Adrenal gland (tissue), 12 donors: ENCODE data around the gene SLC12A4. TPM values are rescaled to one million over a fixed set of nuclear protein-coding genes. Genes with fewer than 3 reads are reported as not detected.

Experiments
- DNase-seq, 7 donors: peaks; one replicate each; pipeline ENCODE4 v3.0.0-alpha.2; 2019 to 2020
- H3K27ac ChIP-seq, 5 donors: fragments of 200-600 bp; sonication (generic) in 4 of 5; 1 replicate in 3 of 5; 2 replicates in 2 of 5; pipeline versions ENCODE4 v1.5.1 to v1.8.0; 2016 to 2020; ENCODE audit warnings: mild to moderate bottlenecking in 1 of 5
- H3K27me3 ChIP-seq: fragments of 200-600 bp; 2 replicates; pipeline ENCODE4 v1.8.0; 2021
- H3K36me3 ChIP-seq, 2 donors: fragments of 200-600 bp; replicated peaks in 1 of 2; 1 replicate in 1 of 2; 2 replicates in 1 of 2; pipeline versions ENCODE4 v1.5.1 to v1.8.0; 2018 to 2022
- H3K4me1 ChIP-seq, 2 donors: fragments of 200-600 bp; replicated peaks in 1 of 2; 1 replicate in 1 of 2; 2 replicates in 1 of 2; pipeline versions ENCODE4 v1.5.1 to v1.8.0; 2018 to 2021
- H3K4me3 ChIP-seq, 4 donors: fragments of 200-600 bp; sonication (generic) in 3 of 4; one replicate each; pipeline ENCODE4 v1.5.1; 2016 to 2018
- H3K9me3 ChIP-seq, 3 donors: fragments of 200-600 bp; sonication (generic) in 1 of 3; replicated peaks in 1 of 3; 1 replicate in 2 of 3; 2 replicates in 1 of 3; pipeline versions ENCODE4 v1.5.1 to v1.8.0; 2016 to 2021
- CTCF ChIP-seq, 6 experiments: fragments of 450-650 bp in 4 of 6; fragments of 200-600 bp in 2 of 6; sonication (generic) in 1 of 6; IDR thresholded peaks; 1 replicate in 5 of 6; 2 replicates in 1 of 6; pipeline versions ENCODE4 v1.5.1 to v1.8.0; 2016 to 2021; ENCODE audit warnings: antibody characterized with exemption in 6 of 6, mild to moderate bottlenecking in 2 of 6, moderate library complexity in 1 of 6
- POLR2A ChIP-seq, 2 donors: fragments of 450-650 bp; IDR thresholded peaks; one replicate each; pipeline ENCODE4 v1.6.1; 2017; ENCODE audit warnings: antibody characterized with exemption in 2 of 2, mild to moderate bottlenecking in 2 of 2, moderate library complexity in 1 of 2
- WGBS, 4 donors: extraction: QIAGEN DNeasy Blood & Tissue Kit in 2 of 4; methylation state at CpG; one replicate each; pipeline versions ENCODE4 v1.1.5 to v1.1.7; 2013 to 2017; 5-methylcytosine and 5-hydroxymethylcytosine counted together
- intact Hi-C, 2 donors: fragments of 100-400 bp; cut with DNase I; formaldehyde crosslinking; loops; one replicate each; pipeline versions ENCODE4 v1.14.1 to v1.15.0; 2022 to 2023
- polyA plus RNA-seq, 3 donors: library from polyadenylated mRNA; stranded (reverse); fragments of 200-250 nt in 2 of 3; fragments of 350-450 nt in 1 of 3; fragmentation: Illumina TruSeq in 1 of 3; extraction: RNeasy Lipid Tissue Mini Kit (QIAGEN cat#74804) in 1 of 3; gene quantifications; one replicate each; pipeline ENCODE4 v1.2.3, GENCODE V29; 2013 to 2014
- total RNA-seq, 9 donors: library from RNA; depleted of rRNA in 4 of 9; stranded (reverse); fragments of >200 nt in 4 of 9; fragments of 120-200 nt in 1 of 9; fragmentation: NEBNext Ultra II Directional in 1 of 9; extraction: Animal tissue kit (Norgen Biotek cat#: 25700) in 1 of 9; gene quantifications; one replicate each; pipeline versions ENCODE4 v1.1.0 to v1.2.4, GENCODE V29; 2013 to 2023
- donor health status: healthy with polysubstance abuse.
- donor health status: Bipolar disorder and iron deficiency.
- donor health status: DM: yes; HTN: yes; CAD: no.
- donor health status: DM: no; HTN: no; CAD: no.
- donor health status: DM: no; HTN: no; CAD: no.
- donor health status: DM: yes; HTN: yes; CAD: no.

The SLC12A4 gene
- total and polyA plus RNA-seq, 12 donors, result 15.4 to 111 (median 72.7) TPM

DNA sequence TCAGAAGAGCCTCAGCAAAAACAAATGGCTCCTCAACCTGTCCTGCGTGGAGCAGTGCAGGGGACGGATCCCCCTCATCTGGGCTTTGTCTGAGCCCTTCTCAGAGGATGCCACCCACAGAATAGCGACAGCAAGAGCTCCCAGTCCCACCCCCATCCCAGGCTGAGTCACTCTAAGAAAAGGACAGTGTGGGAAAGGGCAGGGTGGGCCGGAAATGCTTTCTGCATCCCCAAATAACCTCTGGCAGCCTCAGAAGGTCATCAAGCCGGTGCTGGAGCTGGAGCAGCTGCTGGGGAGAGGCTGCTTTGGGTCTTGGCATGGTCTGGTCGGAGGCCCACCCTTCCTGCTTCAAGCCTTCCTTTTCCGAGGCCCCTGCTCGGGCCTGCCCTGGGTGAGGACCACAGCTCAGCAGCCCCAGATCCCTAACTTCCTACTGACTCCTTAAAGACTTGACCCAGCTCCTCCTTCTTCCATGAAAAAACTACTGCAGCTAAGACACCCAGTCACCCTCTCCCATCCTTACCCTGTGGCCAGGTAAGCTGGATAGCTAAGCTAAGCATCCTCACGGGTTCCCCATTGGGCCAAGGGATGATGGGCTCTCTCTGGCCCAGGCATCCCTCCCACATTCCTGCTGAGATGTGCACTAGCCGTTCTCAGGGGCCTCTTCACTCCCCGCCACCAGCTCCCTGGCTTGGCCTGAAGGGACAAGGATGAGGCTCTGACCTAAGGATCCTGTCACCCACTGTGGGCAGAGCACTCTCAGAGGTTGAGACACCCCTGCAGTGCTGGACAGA, 8.7 kb downstream of the SLC12A4 start:
- Histone ChIP-seq H3K4me3 (no peak overlapping the region), H3K27ac (peak overlapping the region in 4 of 5 donors; percentile 36 to 84 (median 42)), H3K4me1 (peaks cover 14 to 39% of the 10 kb centered on the region in 2 donors), H3K27me3 (no peaks in the 10 kb centered on the region), H3K36me3 (peaks cover 0 to 74% of the 10 kb centered on the region in 2 donors), H3K9me3 (no peaks in the 10 kb centered on the region)
- WGBS, 4 donors, result 31 to 45% (median 36%) methylated on average over 5 to 11 of the region's 11 CpGs
- DNase-seq, result peak in 6 of 7 donors; percentile 72 to 92 (median 84)
- intact Hi-C loops, result no loop called here
- no peak for TF ChIP-seq CTCF (IDR thresholded peaks at IDR 0.05)

DNA sequence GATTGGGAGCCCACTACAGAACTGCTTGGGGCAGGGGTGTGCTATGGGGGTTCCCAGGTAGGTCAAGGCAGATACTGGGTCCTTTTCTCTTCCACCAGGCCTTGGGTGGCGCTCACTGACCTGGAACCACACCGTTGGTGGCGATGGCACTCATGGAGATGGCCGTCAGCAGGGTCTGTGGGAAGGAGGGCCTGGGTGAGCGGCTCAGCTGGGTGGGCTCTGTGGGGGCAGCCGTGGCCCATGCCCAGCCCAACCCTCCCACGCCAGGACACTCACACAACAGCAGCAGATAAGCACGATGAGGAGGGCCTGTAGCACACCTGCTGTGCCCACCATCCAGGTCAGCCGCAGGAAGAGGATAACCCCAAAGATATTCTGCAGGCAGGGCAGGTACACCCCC, 10.8 kb downstream of the SLC12A4 start:
- H3K4me3 ChIP-seq, result no peak overlapping the region
- intact Hi-C loops, result no loop called here
- 92 to 98% (median 96%) methylated on average over 5 to 9 of the region's 9 CpGs for WGBS, 4 donors
- H3K27me3 ChIP-seq, result no peaks in the 10 kb centered on the region
- TF ChIP-seq CTCF (IDR thresholded peaks at IDR 0.05), result no peak
- TF ChIP-seq POLR2A (IDR thresholded peaks at IDR 0.05), result no peak
- no peak for DNase-seq
- peak overlapping the region in 1 of 5 donors; percentile 84 for H3K27ac ChIP-seq
- peaks cover 0 to 87% of the 10 kb centered on the region in 2 donors for H3K36me3 ChIP-seq
- H3K9me3 ChIP-seq, result no peaks in the 10 kb centered on the region
- peaks cover 14 to 24% of the 10 kb centered on the region in 2 donors for H3K4me1 ChIP-seq

- intact Hi-C loops, result no loop called here
- DNase-seq, result no peak
- Histone ChIP-seq H3K27ac (no peak overlapping the region), H3K27me3 (no peaks in the 10 kb centered on the region), H3K4me1 (peaks cover 16 to 19% of the 10 kb centered on the region in 2 donors), H3K4me3 (no peak overlapping the region), H3K9me3 (no peaks in the 10 kb centered on the region), H3K36me3 (peaks cover 0 to 88% of the 10 kb centered on the region in 2 donors)
- WGBS, 4 donors, result 73 to 88% (median 86%) methylated on average over 4 to 10 of the region's 10 CpGs
- TF ChIP-seq CTCF (IDR thresholded peaks at IDR 0.05), result no peak
- TF ChIP-seq POLR2A (IDR thresholded peaks at IDR 0.05), result no peak
These were observed 13.8 kb downstream of the SLC12A4 start for GRCh38 chr16:67954421-67955196.

- TF ChIP-seq POLR2A (IDR thresholded peaks at IDR 0.05) (no peak), CTCF (IDR thresholded peaks at IDR 0.05) (no peak)
- Histone ChIP-seq H3K27me3 (no peaks in the 10 kb centered on the region), H3K36me3 (peaks cover 0 to 87% of the 10 kb centered on the region in 2 donors), H3K4me1 (peaks cover 8 to 11% of the 10 kb centered on the region in 2 donors), H3K27ac (no peak overlapping the region), H3K4me3 (no peak overlapping the region), H3K9me3 (no peaks in the 10 kb centered on the region)
- intact Hi-C loops, result no loop called here
- no peak for DNase-seq
- WGBS, 4 donors, result 75 to 81% (median 77%) methylated on average over 5 to 8 of the region's 8 CpGs
These were observed 14.6 kb downstream of the SLC12A4 start for GRCh38 chr16:67953641-67954375.
